GM12872 (cell line): ENCODE measurements around the gene ATOSB.

Source experiments
- CTCF ChIP-seq: IDR thresholded peaks from 3 replicates; pipeline ENCODE4 v1.5.1; 2011; ENCODE audit warnings: low read depth, mild to moderate bottlenecking, low read length, moderate library complexity; ENCODE audit not compliant: insufficient read depth

Gene ATOSB

DNA sequence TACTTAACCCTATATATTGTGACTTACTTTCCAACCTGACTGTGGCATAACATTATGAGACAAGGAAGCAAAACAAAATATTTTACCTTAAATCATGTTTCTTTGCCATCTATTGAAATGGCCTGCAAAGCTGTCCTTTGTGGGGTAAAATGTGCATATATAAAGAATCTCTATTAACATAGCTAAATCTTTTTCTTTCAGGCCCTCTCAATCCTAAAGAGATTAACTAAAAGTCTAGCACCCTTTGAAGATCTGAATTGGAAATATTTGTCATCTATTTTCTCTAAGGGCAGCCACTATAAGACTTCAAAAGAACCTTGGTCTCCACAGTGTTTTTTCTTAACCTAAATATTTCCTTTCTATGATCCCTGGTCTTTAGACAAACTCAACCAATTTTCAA is 41.1 kb upstream of the ATOSB start:
- TF ChIP-seq CTCF = no peak

GRCh38 chr9:35152926-35153325 is 37.3 kb upstream of the ATOSB start:
- TF ChIP-seq CTCF = no peak

- TF ChIP-seq CTCF = no peak
Observed at GRCh38 chr9:35142037-35142436, 26.4 kb upstream of the ATOSB start.

GRCh38 chr9:35140093-35140492 is 24.4 kb upstream of the ATOSB start:
- TF ChIP-seq CTCF = no peak

GRCh38 chr9:35136866-35137265 is 21.2 kb upstream of the ATOSB start:
- no peak for TF ChIP-seq CTCF

GRCh38 chr9:35135988-35136387 is 20.3 kb upstream of the ATOSB start:
- no peak for TF ChIP-seq CTCF

DNA sequence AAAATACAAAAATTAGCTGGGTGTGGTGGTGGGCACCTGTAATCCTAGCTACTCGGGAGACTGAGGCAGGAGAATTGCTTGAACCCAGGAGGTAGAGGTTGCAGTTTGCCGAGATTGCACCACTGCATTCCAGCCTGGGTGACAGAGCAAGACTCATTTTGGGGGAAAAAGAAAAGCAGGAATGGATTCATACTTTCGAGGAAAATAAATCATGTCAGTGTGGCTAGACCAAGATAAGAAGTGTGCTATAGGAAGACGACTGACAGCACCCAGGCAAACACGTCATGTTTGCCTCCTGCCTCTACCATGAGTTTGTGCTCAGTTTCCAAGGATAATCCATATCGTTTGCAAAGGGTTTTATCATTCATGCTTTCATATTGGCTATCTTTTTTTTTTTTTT is 19.3 kb upstream of the ATOSB start:
- TF ChIP-seq CTCF = no peak
